Heart left ventricle (tissue), 16 donors: ENCODE measurements around the gene PEX6. TPM values are rescaled to one million over a fixed set of nuclear protein-coding genes. Genes with fewer than 3 reads are reported as not detected.
"Not testable (repeated sequence)": the region's sequence is repeated elsewhere in the genome, so short reads cannot be mapped to it uniquely, and the experiment has no call there.

Experiments used
- ATAC-seq, 4 donors: fragments of 200-7000 bp; cut with Tn5 transposase; one replicate each; pipeline ENCODE4 v1.9.1; 2020 to 2022; ENCODE audit warnings: moderate library complexity in 4 of 4, mild to moderate bottlenecking in 3 of 4, moderate number of reproducible peaks in 1 of 4
- DNase-seq, 5 donors: peaks; one replicate each; pipeline ENCODE4 v3.0.0-alpha.2; 2020
- H3K27ac ChIP-seq, 12 donors: fragments of 200-600 bp; sonication (generic) in 4 of 12; one replicate each; pipeline versions ENCODE4 v1.5.0 to v1.8.0; 2016 to 2022; ENCODE audit warnings: mild to moderate bottlenecking in 2 of 12
- H3K27me3 ChIP-seq, 9 donors: fragments of 200-600 bp; sonication (generic) in 2 of 9; one replicate each; pipeline versions ENCODE4 v1.5.1 to v1.8.0; 2016 to 2022; ENCODE audit warnings: mild to moderate bottlenecking in 3 of 9
- H3K36me3 ChIP-seq, 9 donors: fragments of 200-600 bp; sonication (generic) in 2 of 9; one replicate each; pipeline versions ENCODE4 v1.5.0 to v1.8.0; 2018 to 2022; ENCODE audit warnings: mild to moderate bottlenecking in 2 of 9
- H3K4me1 ChIP-seq, 12 donors: fragments of 200-600 bp; sonication (generic) in 4 of 12; one replicate each; pipeline versions ENCODE4 v1.5.0 to v1.8.0; 2016 to 2022; ENCODE audit warnings: mild to moderate bottlenecking in 3 of 12
- H3K4me3 ChIP-seq, 12 donors: fragments of 200-600 bp; sonication (generic) in 4 of 12; one replicate each; pipeline versions ENCODE4 v1.5.0 to v1.8.0; 2017 to 2022; ENCODE audit warnings: mild to moderate bottlenecking in 9 of 12, moderate library complexity in 4 of 12
- H3K9me3 ChIP-seq, 12 donors: fragments of 200-600 bp; sonication (generic) in 4 of 12; one replicate each; pipeline versions ENCODE4 v1.5.0 to v1.8.0; 2016 to 2022; ENCODE audit warnings: mild to moderate bottlenecking in 1 of 12
- POLR2A ChIP-seq, 2 donors: fragments of 450-650 bp; IDR thresholded peaks; one replicate each; pipeline ENCODE4 v1.6.1; 2017; ENCODE audit warnings: antibody characterized with exemption in 2 of 2, mild to moderate bottlenecking in 2 of 2, moderate library complexity in 2 of 2
- WGBS, 4 donors: extraction: QIAGEN DNeasy Blood & Tissue Kit in 2 of 4; methylation state at CpG; one replicate each; pipeline versions ENCODE4 v1.1.5 to v1.1.7; 2013 to 2018; 5-methylcytosine and 5-hydroxymethylcytosine counted together
- intact Hi-C, 10 donors: fragments of 100-400 bp; cut with DNase I; formaldehyde crosslinking; loops; one replicate each; pipeline versions ENCODE4 v1.11.1 to v1.14.2; 2022
- polyA plus RNA-seq, 2 donors: library from polyadenylated mRNA; stranded (reverse); fragments of 200-250 nt; gene quantifications; one replicate each; pipeline ENCODE4 v1.2.3, GENCODE V29; 2013
- total RNA-seq, 9 donors: library from RNA; depleted of rRNA in 2 of 9; stranded (reverse); fragments of >200 nt in 2 of 9; fragmentation: NEBNext Ultra II Directional in 3 of 9; extraction: Animal tissue kit (Norgen Biotek cat#: 25700) in 3 of 9; gene quantifications; one replicate each; pipeline versions ENCODE4 v1.1.0 to v1.2.4, GENCODE V29; 2016 to 2023
- TF ChIP-seq, protein P1 (sequence below), 12 donors: fragments of 200-600 bp; sonication (generic) in 4 of 12; IDR thresholded peaks; one replicate each; pipeline versions ENCODE4 v1.5.0 to v1.8.0; 2018 to 2022; ENCODE audit warnings: antibody characterized with exemption in 12 of 12, mild to moderate bottlenecking in 5 of 12
- donor health status: ischemic (EF 13 %, LVEDD 7.1; RV severe dilation, severe dysfunction).
- donor health status: healthy with polysubstance abuse.
- donor health status: DM: no; HTN: yes; CAD: no.
- donor health status: DM: no; HTN: no; CAD: no.
- donor health status: ischemic (EF 25% LVEDD 6.9; RV normal size, moderate dysfunction).
- donor health status: ischemic (EF 25% LVEDD 5.7; RV mildly dilated, moderate dysfunction).
- donor health status: healthy.
- donor health status: DM: yes; HTN: yes; CAD: no.
- donor health status: ischemic (EF 35%, LVEDD 5.7; RV mildly dilated, moderate dysfunction).
- donor health status: nonischemic (EF 11% LVEDD 7.7; RV severe dilation, severe dysfunction).
- donor health status: DM: yes; HTN: yes; CAD: no.
- donor health status: PGD.
- donor health status: ischemic (EF 29% LVEDD 5.4; RV normal size, mild dysfunction).
- donor health status: nonischemic (EF 23%, LVEDD 6.1; RV moderate dilation, normal function).

PEX6 gene
- total and polyA plus RNA-seq, 11 donors, result 10.3 to 27.3 (median 17.8) TPM

- no peak overlapping the region for H3K4me3 ChIP-seq
- H3K27ac ChIP-seq, result no peak overlapping the region
- no peaks in the 10 kb centered on the region for H3K27me3 ChIP-seq
- H3K4me1 ChIP-seq, result peaks cover 0 to 4% (median 0%) of the 10 kb centered on the region in 12 donors
- no peak for DNase-seq
- no peak for ATAC-seq
- no peak for TF ChIP-seq POLR2A (IDR thresholded peaks at IDR 0.05)
- TF ChIP-seq, protein P1, sequence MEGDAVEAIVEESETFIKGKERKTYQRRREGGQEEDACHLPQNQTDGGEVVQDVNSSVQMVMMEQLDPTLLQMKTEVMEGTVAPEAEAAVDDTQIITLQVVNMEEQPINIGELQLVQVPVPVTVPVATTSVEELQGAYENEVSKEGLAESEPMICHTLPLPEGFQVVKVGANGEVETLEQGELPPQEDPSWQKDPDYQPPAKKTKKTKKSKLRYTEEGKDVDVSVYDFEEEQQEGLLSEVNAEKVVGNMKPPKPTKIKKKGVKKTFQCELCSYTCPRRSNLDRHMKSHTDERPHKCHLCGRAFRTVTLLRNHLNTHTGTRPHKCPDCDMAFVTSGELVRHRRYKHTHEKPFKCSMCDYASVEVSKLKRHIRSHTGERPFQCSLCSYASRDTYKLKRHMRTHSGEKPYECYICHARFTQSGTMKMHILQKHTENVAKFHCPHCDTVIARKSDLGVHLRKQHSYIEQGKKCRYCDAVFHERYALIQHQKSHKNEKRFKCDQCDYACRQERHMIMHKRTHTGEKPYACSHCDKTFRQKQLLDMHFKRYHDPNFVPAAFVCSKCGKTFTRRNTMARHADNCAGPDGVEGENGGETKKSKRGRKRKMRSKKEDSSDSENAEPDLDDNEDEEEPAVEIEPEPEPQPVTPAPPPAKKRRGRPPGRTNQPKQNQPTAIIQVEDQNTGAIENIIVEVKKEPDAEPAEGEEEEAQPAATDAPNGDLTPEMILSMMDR (IDR thresholded peaks at IDR 0.05), result no peak
- H3K36me3 ChIP-seq, result peaks cover 0 to 5% (median 0%) of the 10 kb centered on the region in 9 donors
- intact Hi-C loops, result no loop called here
- 89 to 96% (median 94%) methylated on average over 4 of the region's 4 CpGs for WGBS, 4 donors
- no peaks in the 10 kb centered on the region for H3K9me3 ChIP-seq
Measured at GRCh38 chr6:42952389-42952788, 26.6 kb downstream of the PEX6 start.

DNA sequence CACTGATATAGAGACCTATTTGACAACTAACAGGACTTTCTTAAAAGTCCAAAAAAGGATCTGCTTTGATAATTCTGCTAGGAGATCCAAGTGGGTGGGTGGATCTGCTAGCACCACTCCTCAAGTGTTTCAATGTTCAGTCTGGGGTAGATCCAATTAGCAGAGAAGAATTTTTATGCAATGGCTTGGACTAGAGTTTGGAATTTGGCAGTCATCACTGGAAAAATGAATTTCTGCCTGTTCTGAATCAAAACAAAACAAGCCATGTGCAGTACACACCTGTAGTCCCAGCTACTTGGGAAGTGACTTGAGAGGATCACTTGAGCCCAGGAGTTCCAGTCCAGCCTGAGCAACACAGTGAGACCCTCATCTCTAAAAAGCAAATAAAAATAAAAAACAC, 31.0 kb downstream of the PEX6 start:
- ATAC-seq (peak in 1 of 4 donors; percentile 20), DNase-seq (no peak)
- intact Hi-C loops, result no loop called here
- Histone ChIP-seq H3K4me1 (peaks cover 0 to 4% (median 0%) of the 10 kb centered on the region in 12 donors), H3K36me3 (peaks cover 0 to 27% (median 3%) of the 10 kb centered on the region in 9 donors), H3K9me3 (no peaks in the 10 kb centered on the region), H3K27ac (no peak overlapping the region), H3K4me3 (no peak overlapping the region), H3K27me3 (no peaks in the 10 kb centered on the region)
- TF ChIP-seq POLR2A (IDR thresholded peaks at IDR 0.05), result no peak
- TF ChIP-seq, protein P1 (IDR thresholded peaks at IDR 0.05), result no peak

DNA sequence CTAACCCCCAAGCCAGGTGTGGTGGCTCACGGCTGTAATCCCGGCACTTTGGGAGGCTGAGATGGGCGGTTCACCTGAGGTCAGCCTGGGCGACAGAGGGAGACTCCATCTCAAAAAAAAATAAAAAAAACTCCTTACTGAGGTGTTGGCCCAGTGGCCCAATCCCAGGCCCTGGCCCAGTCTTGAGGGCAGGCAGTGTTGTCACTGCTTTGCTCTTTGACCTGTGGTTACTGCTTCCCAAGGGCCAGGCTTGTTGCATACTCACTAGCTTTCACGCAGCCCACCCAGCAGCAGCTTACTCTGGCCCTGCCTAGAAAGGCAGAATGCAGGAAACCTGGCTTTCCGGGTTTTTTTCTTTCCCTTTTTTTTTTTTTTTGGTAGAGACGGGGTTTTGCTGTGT, 36.5 kb downstream of the PEX6 start:
- ATAC-seq, result no peak
- 84 to 87% (median 84%) methylated on average over 7 of the region's 7 CpGs for WGBS, 4 donors
- Histone ChIP-seq H3K27me3 (no peaks in the 10 kb centered on the region), H3K4me1 (peaks cover 0 to 10% (median 0%) of the 10 kb centered on the region in 12 donors), H3K36me3 (peaks cover 0 to 69% (median 28%) of the 10 kb centered on the region in 9 donors), H3K9me3 (no peaks in the 10 kb centered on the region), H3K4me3 (no peak overlapping the region), H3K27ac (no peak overlapping the region)
- no peak for TF ChIP-seq POLR2A (IDR thresholded peaks at IDR 0.05)
- TF ChIP-seq, protein P1 (IDR thresholded peaks at IDR 0.05), result no peak
- no peak for DNase-seq
- intact Hi-C loops, result no loop called here

DNA sequence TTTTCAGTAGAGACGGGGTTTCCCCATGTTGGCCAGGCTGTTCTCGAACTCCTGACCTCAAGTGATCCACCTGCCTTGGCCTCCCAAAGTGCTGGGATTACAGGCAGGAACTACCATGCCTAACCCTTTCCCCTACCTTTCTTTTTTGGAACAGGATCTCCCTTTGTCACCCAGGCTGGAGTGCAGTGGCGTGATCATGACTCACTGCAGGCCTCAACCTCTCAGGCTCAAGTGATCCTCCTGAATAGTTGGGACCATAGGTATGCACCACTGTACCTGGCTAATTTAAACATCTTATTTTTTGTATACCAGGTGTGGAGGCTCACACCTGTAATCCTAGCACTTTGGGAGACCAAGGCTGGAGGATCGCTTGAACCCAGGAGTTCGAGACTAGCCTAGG, 37.6 kb downstream of the PEX6 start:
- H3K27me3 ChIP-seq, DNase-seq, H3K27ac ChIP-seq, H3K9me3 ChIP-seq, ATAC-seq, intact Hi-C loops, H3K4me3 ChIP-seq: not testable (repeated sequence)
- H3K4me1 ChIP-seq, result peaks cover 0 to 10% (median 0%) of the 10 kb centered on the region in 12 donors
- 96 to 99% (median 98%) methylated on average over 5 of the region's 5 CpGs for WGBS, 4 donors
- H3K36me3 ChIP-seq, result peaks cover 0 to 79% (median 36%) of the 10 kb centered on the region in 9 donors

GRCh38 chr6:42940493-42941045, 38.4 kb downstream of the PEX6 start:
- Histone ChIP-seq H3K9me3 (no peaks in the 10 kb centered on the region), H3K36me3 (peaks cover 0 to 87% (median 44%) of the 10 kb centered on the region in 9 donors), H3K27ac (no peak overlapping the region), H3K4me1 (peaks cover 0 to 10% (median 0%) of the 10 kb centered on the region in 12 donors), H3K27me3 (no peaks in the 10 kb centered on the region), H3K4me3 (no peak overlapping the region)
- intact Hi-C loops, result no loop called here
- 93 to 100% (median 95%) methylated on average over 4 to 6 of the region's 6 CpGs for WGBS, 4 donors
- TF ChIP-seq POLR2A (IDR thresholded peaks at IDR 0.05), result no peak
- TF ChIP-seq, protein P1 (IDR thresholded peaks at IDR 0.05), result no peak
- no peak for ATAC-seq
- DNase-seq, result no peak
